Stimulated activated CD4-positive, alpha-beta T cell treated with anti-CD3 and anti-CD28 coated beads, Interleukin-1b, Interleukin-23, amount 100 ng/mL, for 48 hours (primary cell): Measurements from ENCODE around the gene DIRAS1.

Experiments
- DNase-seq: peaks from one replicate; pipeline ENCODE4 v3.0.0-alpha.2; 2020

The DIRAS1 gene

DNA sequence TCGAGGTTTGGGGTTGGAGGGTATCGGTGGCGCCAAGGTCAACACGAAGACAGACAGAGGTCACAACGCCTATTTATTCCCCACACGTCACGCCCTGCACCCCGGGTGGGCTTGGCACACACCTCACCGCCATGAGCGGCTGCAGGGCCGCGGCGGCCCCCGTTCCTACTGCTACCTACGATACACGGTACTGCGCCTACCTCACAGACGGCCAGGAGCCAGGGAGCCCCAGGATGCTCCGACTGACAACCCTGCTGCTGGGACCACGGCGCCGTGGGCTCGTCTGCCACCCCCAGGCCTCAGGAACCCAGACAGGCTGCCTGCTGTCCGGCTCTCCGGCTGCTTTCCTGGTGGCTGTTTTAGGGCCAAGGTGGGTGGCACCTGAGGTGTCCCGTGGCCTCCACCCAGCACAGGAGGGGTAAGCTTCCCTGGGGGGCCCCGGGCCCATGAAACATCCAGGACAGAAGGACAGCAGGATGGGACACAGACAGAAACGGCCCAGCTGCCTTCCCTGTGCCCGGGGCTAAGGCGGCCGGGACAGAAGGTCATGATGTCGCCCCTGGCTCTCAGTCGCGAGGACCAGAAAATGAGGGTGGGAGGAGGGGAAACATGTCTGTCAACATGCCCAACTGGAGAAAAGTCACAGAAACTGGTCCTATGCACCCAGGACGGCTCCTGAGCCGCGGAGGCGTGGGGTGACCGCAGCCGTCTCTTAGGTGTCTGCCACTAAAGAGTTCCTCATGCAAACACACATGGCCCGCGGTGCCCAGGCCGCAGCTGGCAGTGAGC lies 33.7 kb upstream of the DIRAS1 start:
- no peak for DNase-seq

DNA sequence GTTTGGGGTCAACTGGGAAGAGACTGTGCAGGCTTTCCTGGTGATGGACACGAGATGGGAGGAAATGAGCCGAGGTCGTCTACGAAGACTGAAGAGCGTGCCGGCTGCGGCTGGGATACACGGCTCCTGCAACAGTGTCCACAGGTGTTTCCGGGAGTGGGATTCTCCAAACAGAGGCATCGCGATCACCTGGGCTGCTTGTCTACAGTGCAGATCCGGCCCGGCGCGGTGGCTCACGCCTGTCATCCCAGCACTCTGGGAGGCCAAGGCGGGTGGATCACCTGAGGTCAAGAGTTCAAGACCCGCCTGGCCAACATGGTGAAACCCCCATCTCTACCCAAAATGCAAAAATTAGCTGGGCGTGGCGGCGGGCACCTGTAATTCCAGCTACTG lies 30.3 kb upstream of the DIRAS1 start:
- no peak for DNase-seq

DNA sequence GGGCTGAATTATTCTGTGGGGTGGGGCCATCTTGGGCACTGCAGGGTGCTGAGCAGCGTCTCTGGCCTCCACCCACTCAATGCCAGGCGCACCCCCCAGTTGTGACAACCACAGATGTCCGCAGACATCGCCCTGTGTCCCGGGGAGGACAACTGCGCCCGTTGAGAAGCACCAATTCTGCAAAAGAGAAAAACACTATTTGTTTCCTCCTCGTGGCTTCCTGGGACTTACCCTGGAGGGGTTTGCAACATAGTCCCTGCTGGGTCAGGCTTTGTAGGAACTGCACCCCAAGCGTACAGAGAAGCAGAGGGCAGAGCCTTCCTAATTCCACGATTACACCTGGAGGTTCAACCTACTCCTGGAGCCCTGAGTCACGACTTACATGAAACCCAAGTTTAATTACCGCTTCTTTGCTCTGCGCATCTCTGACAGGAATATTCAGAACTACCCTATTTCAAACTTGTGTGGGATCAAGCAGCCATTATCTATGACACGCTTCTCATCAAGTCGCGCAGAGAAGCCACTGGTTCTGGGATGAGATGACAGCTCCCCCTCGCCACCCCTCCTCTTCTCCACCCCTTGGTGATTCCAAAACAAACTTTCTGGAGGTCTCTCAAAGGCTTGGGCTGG lies 29.8 kb upstream of the DIRAS1 start:
- DNase-seq: no peak

DNA sequence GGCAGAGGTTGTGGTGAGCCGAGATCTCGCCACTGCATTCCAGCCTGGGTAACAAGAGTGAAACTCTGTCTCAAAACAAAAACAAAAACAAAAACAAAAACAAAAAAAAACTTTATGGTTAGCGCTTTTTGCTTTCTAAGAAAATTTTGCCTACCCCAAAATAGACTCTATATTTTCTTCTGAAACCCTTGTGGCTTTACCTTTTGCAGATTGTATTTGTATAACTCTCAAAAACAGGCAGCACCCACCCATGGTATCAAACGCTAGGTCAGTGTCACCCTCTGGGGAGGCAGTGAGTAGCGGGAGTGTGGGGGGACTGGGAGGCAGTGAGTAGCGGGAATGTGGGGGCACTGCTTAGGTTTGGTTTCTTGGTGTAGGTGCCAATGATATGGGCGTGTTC lies 26.2 kb upstream of the DIRAS1 start:
- DNase-seq: no peak

DNA sequence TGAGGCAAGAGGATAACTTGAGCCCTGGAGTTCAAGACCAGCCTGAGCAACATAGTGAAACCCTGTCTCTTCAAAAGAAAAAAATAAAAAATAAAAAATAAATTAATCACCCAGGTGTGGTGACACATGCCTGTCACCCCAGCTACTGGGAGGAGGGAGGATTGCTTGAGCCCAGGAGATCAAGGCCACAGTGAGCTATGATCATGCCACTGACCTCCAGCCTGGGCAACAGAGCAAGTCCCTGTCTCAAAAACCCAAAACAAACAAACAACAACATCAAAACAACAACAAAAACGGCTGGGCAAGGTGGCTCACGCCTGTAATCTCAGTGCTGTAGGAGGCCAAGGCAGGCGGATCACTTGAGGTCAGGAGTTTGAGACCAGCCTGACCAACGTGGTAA lies 22.9 kb upstream of the DIRAS1 start:
- DNase-seq: no peak

DNA sequence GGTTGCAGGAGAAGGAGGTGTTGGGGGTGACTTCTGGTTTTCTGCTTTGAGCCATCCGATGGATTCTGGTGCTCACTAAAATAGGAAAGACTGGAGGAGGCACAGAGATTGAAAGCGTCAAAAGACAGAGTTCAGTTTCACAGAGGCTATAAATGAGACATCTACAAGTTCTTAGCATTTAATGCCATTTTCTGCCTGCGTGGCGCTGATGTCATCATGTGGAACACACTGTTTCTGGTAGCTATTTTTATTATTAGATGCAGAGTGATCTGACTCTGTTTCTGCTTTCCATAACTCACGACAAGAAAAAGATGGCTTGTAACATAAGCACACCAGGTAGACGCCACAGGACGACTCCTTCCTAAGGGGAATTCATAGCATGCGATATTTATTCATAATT lies 21.9 kb upstream of the DIRAS1 start:
- DNase-seq: no peak

DNA sequence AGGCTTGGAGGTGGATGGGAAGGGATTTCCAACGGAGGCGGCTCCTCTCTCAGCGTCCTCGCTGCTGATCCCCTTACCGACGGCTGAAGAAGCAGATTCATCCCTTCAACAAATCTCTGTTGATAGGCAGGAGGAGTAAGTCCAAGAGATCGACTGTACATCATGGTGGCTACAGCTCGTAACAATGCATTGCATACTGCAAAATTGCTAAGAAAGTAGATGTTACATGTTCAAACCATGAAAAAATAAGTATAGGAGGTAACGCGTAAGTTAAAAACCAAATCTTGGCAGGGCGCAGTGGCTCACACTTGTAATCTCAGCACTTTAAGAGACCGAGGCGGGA lies 19.1 kb upstream of the DIRAS1 start:
- no peak for DNase-seq

DNA sequence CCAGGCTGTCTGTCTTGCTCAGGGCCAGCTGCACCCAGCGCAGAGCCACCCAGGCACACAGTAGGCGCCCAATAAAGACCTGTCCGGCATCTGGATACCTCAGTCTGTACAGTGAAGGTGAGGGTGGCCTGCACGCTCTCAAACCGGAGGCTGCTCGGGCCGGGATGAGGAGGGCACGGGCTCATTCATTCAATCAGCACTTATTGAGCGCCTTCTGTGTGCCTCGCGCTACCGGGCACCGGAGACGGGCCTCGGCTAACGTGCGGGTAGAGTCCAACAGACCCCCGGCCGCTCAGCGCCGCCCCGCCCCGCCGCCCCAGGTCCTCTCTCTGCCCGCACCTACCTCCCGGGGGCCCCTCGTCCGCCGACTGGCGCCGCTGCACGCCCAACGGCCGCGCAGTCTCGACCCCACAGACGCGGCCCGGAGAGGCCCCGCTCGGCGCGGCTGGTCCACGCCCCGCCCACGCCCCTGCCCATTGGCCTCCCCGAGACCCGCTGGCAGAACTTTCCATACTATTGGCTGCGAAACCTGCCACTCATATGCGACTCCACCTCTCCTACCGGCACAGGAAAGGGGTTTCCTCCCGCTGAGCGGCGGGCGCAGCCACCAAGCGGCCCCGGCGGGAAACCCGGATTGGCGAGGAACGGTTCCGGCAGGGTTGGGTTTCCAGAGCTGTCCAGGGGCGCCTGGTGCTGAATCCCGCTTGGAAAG lies 18.6 kb upstream of the DIRAS1 start, which contains the start of gene SLC39A3:
Gene SLC39A3 (minus strand): TSS at position 416 of the 712 bp plus-strand sequence. CDS start 2,760 bp downstream, outside the sequence.
- peak; percentile 99 for DNase-seq

DNA sequence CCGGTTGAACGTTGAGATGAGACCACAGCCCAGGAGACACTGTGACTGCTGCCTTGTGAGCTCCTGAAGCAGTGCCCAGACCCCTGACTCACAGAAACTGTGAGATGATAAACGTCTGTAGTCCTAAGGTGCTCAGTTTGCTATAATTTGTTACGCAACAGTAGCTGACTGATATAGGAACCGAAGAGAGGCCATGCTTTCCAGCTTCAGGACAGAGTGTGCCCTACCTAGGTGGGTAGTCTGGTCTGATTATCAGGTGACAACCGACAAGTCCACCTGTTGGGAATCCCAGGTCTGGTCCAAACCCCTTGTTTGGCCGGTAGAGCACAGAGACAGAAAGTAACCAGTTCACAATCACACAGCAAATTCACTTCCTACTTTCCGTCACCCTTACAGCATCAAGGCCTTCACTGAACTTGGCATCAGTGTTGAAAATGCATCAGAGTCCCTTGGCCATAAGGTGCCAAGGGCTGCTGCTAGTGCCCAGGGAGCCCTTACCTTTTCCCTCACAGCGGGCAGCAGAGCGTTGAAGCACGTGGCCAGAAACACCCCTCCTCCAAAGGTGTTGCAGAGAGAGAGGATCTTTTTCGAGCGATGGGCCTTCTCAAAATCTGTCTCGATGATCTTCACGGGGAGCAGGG lies 15.5 kb upstream of the DIRAS1 start:
- no peak for DNase-seq

DNA sequence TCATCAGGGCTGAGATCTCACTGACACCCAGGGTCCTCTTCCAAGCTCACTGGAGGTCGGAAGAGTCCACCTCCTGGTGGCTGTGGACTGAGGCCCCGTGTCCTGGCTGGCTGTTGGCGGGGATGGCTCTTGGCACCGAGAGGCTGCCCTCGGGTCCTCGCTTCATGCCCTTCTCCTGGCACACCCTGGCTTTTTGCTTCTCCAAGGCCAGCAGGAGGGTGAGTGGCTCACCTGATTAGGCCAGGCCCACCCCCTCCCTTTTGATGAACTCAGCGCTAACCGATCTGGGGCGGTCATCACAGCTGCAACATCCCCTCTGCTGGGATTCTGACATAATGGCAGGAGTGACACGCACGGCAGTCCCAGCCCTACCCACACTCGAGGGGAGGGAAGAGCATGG lies 14.2 kb upstream of the DIRAS1 start:
- DNase-seq: no peak

DNA sequence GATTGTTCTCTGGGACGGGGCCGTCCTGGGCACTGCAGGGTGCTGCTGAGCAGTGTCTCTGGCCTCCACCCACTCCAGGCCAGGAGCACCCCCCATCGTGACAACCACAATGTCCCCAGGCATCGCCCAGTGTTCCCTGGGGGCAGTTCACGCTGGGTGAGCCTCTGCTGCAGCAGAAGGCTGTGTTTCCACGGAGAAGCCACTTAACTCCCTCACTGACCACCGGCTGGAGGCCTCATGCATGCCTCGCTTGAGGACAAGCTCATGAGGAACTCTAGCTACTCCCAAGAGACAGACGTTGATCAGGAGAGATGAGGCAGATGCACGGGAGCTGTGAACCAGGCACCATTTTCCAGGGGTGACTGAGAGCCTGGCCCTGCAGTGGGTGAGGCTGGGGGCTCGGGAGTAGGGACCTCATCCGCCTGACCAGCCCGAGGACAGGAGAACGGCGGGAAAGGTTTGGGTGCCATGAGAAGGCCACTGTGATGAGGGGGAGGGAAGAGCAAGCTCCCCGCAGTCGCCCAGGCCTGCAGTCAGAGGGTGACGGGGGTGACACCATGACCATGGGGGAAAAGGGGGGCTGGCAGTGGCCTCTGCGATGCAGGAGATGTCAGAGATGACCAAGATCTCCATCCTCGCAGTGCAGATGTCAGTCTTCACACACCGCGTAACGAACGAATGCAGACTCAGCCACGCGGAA lies 13.6 kb upstream of the DIRAS1 start:
- DNase-seq: no peak

DNA sequence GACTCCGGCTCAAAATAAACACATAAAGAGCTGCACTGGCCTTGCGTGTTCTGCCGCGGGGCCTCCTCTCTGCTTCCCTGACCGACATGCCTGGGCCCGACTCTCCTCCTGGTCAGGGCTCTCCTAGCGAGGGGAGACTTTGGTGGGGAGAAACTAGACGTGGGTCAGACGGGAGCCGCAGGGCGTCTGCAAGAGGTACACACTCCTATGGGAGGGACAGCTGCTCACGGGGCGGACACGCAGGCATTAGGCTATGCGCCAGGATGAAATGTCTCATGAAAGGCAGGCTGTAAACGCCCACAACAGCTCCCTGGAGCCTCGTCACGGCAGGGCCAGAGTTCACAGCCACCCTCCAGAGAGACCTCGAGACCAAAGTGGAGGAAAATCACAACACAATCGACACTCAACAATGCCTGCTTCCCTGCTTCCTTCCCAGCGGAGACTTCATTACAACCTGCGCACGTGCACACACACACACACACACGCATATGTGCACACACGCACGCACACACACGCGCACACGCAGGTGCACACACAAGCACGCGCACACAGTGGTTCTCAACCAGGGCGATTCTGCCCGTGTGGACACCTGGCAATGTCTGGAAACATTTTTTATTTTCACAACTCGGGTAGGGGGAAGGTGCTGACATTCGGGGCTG lies 12.9 kb upstream of the DIRAS1 start:
- no peak for DNase-seq

DNA sequence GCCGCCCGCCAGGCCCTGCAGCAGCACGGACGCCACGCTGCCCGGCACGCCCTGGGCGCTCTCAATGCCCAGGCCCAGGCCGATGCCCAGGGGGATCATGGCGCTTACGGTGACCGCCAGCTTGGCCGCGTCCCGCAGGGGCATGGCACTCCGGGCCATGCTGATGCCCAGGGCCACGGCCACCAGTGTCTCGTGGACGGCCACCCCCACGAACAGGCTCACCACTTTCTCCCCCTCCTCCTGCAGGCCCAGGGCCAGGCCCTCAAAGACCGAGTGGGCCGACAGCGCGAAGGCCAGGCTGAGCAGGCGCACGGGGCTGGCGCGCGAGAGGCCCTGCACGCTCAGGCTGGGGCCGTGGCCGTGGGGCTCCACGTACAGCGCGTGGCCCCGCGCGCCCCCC lies 11.7 kb upstream of the DIRAS1 start:
- no peak for DNase-seq

DNA sequence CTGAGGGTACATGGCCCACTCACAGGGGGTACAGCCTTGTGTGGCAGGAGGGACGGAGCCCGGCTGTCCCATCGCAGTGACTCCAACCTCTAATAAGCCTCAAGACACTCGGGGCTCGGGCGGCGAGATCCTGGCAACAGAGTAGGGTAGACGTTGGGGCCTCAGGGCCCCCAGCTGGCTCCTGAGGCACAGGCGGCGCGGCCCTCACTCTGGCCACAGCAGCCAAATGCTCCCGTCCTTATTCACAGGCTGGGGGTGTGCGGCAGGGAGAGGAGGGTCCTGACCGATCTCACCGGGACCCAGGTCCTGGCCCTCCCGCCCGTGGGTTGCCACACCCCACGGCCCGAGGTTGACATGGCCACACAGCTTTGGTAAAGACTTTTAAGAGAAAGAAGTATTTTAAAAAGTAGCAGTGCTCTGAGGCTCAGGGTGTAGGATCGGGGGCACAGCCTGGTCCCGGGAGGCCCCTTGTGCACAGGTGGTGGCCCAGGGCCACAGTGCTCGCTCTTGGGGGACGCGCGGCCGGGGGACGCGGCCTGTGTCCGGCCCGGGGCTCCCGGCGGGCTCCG lies 11.1 kb upstream of the DIRAS1 start:
- DNase-seq: no peak

DNA sequence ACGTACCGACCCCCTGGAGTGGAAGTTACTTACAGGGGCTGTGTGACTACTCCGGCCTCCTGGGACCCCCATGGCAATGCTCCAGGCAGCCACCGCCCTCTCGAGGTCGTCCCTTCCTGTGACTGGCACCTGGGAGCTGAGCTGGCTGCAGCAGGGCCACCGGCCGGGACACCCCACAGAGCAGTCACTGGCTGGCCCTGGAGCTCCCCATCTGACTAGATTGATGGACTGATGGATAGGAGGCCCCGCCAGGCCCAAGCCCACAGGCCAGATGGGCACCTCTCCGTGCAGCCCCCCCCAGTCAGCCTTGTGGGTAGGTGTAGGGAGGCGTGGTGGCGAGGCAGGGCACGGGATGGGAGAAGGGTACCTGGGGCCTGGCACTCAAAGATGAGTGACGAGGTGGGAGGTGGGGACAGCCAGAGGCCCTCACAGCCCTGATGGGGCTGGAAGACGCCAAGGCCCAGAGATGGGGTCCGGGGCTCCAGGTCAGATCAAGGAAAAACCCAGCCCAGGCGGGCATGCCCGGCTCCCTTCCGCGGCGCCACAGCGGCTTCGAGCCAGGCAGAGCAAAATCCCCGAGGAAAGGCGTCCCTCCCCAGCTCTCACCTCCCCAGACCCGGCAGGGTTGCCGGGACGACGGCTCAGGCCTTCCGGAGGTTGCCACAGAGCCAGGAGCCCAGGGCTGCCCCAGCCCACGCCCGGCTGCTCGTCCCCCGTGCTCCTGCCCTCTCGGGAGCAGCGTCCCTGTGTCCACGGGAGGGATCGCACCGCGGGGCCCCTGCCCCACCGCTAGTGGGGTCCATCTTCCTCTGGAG lies 10.2 kb upstream of the DIRAS1 start:
- no peak for DNase-seq

DNA sequence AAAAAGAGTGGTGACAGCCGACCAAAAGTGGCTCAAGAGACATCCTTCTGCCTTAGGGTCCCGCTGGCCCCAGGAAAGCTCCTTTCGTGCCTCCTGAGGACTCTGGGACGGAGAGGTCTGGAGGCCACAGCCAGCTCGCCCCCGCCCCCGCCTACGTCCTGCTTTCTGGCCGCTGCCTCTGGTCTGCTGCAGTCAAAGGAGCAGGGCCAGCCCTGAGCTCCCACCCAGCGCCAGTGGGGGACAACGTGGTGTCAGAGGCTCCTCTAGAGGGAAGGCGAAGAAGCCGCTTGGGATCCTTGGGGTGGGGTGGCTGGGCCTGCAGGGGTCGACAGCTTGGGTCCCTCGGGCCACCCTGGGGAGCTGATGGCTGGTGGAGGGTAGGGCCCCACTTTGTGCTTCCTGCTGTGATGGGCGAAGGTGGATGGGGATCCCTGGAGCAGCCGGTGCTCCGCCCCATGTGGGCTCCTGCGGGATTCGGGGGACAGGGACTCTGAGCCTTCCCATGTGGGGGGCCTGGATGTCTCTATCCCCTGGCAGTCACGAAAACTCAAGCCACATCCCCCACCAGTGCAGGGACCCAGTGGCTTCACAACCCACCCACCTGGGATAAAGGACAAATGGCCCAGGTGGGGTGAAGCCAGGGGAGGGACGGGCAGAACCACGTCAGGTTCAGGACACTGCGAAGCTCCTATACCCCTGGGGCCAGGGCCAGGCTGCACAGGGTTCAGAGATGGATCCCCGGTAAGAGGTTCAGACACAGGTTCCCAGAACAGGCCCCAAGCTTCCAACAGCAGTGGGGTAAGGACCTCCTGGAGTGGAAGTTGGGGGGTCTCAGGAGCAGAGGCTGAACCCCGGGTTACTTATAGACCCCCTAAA lies 9.0 kb upstream of the DIRAS1 start:
- no peak for DNase-seq

DNA sequence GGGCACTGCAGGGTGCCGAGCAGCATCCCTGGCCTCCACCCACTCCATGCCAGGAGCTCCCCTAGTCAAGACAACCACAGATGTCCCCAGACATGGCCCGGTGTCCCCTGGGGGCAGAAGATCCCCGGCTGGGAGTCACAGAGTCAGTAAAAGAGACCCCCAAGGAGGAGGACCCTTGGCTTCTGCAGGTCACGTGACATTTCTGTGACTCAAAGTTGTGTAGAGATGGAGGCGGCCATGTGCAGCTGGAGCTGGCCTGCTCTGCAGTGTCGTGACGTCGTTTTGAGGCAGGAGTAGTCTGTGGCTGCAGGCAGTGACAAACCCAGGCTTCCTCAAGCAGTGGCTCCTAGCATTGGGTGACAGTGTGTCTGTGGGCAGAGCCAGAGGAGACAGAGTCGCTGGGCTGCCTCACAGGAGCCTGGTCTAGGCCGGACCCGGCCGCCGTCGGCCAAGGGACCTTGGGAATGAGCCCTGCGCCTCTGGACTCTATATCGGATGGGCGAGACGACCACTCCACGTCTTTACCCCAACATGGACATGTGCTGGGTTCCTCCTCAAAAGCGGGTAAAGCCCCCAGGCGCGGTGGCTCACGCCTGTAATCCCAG lies 7.7 kb upstream of the DIRAS1 start:
- DNase-seq: no peak

DNA sequence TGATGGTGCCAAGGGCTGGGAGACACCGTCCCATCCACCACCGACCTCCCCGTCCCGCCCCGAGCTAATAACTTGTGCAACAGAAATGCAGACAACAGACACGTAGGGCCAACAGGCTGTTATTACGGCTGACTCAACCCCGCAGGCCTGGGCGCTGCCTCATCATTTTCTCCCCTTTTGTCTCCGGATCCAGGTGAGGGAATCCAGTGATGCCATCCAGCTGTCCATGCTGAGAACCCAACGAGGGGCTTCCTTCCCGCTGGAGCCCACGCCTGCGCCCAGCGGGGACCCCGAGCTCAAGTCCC lies 6.4 kb upstream of the DIRAS1 start:
- no peak for DNase-seq

DNA sequence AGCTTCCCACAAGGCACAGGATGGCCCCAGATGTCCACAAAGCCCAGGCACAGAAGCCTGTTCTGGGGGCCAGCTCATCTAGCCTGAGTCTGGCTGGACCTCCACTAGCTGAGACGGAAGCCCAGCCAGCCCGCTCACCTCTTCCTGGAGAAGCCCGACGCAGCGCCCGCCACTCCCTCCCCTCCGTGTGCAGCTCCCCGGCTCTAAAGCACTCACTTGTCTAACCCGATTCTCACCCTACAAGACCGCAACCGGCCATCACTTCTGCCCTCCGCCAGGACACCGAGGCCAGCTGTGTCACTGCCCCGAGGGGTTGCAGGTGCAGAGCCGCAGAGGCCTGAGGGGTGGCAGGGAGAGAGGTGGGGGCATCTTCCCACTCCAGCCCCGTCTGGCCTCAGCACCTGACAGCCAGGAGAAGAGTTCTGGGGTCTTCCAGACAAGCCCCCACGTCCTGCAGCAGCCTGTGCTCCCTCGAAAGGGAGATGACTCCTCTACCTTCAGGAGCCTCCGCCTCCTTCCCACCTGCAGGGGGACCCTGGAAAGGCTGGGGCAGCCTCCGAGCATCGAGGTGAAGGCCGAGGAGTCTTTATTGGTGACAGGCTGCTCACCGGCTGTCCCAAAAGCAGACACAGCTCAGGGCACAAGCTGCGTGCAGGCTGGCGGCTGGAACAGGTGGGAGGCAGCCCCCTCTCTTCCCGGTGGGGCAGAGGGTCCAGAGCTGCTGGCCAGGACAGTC lies 5.9 kb upstream of the DIRAS1 start:
- DNase-seq: no peak
